Hepatic stellate cell (primary cell): ENCODE results near the gene ANKRD34B.

Experiments used
- DNase-seq: peaks from one replicate; pipeline ENCODE4 v3.0.0; 2011; ENCODE audit warnings: low spot score

ANKRD34B gene

DNA sequence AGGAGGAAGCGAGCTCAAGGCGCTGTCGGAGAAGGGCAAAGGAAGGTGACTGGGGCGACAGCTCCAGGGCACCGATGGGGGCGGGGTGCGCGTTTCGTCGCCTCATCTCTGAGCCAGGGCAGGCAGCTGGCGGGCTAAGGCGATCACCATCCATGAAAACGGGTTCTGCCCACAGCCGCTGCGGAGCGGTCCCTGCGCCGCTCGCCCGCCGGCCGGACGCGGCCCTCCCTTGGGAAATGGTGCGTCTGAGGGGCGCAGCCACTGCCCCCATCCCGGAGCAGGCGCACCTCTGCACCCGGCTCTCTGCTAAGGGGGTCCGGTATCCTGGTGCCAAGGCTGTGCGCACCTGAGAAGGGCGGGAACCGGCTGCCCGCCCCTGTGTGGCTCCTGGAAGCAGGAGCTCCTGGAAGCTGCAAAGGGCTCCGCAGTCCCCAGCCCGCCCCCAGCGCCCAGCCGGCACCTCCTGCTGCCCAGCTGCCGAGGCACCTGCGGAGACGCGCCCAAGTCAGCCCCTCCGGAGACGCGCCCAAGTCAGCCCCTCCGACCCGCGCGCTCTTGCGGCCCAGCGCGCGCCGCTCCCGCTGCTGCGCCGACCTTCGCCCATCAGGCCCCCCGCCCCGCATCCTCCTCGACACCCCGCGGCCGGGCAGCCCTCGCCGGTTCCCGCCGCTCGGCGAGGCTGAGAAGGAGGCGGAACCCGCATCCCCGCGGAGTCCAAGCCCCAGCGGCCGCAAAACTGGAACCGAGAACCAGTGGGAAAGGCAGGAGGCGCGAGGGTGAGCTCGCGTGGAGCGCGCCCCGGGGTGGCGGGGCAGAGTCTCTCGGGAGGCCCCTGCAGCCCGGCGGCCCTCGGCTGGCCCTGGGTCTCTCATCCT is 757 bp downstream of the ANKRD34B start:
- no peak for DNase-seq

DNA sequence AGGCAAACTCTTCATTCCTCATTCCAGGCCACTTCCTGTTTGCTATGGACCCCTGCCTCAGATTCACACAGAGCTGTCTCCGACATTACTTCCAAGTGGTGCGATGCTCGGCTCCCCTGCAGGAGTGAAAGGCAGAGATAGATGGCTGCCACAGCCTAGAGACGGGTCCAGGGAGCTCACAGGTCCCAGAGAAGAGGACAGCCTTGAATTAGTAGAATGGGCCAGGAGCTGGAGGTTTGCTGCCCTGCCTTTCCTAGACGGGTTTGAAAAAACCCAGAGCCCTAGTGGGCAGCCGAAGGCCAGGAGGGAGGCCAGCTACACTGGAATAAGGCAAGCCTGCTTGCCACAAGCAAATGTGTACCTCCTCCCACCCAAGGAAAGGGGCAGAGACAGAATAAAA is 1.8 kb downstream of the ANKRD34B start:
- DNase-seq = no peak

DNA sequence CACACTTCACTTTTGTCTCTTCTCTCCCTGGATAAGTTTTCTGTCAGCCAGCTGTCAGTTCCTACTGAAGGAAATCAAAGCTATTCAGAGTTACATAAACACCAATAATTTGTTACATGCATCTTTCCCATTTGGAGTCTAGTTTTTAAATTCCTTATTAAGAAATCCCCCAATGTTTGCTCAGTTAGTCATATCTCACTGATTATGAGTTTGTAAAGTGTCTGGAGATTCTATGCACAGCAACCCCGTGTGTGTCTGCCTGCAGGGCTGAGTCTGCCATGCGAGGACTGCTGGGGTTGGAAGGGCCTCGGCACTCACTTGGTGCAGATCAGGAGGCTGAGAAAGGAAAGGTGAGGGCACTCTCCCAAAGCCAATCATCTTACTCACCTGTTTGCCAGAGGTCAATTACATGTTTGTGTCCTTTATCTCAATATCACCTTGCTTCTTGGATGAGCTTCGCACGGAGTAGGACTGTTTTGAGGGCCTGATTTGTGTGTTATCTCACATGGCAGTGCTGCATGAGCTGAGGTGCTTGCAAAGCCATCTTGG is 3.3 kb downstream of the ANKRD34B start:
- DNase-seq = no peak

DNA sequence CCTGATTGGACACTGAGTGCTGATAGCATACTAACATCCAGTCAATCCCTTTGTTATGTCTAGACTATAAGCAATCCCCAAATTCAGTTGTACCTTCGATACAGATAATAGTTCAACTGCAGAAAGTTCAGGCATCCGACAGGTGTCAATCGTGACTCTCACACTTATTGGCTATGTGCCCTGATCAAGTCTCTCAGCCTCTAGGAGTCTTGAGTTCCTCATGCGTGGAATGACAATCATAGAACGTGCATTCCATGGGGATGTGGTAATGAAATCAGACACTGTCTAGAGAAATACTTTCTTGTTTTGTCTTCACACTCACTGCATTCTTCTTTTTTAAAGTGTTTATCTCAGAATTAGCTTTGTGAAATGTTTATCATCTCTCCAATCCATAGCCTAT is 4.8 kb downstream of the ANKRD34B start:
- DNase-seq = no peak

DNA sequence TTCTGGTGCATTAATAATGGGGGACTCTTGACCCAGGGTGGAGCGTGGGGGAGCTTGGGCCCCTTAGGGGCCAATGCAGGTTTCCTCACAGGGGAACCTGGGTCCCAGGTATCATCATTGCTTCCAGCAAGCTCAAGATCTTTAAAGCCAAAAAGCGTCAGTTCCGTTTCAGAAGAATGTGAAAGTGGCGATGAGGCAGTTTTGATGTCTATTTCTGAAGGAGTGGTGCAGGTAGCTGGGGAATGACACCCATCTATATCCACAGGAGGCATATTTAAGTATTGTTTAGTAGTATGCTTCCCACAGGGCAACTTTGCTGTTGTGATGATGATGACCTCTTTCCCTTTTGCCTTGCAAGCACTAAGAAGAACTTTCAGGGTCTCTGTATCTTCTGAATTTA is 10.8 kb downstream of the ANKRD34B start:
- DNase-seq = no peak

DNA sequence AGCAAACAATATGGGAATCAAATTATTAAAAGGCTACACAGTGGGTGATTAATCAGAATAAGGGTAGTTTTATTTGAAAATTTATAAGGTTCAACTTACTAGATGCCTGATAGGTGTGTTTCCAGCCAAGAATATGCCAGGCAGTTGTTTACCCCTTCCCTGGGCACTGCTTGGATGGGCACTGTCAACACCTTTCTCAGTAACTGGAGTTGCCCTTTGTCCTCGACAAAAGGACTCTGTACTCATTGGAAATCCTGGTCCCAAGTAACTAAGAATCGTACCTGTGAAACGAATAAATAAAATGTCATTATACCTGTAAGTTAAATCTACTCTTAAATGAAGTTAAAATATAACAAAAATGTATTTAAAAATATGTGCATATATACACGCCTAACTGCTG is 15.0 kb downstream of the ANKRD34B start:
- no peak for DNase-seq

DNA sequence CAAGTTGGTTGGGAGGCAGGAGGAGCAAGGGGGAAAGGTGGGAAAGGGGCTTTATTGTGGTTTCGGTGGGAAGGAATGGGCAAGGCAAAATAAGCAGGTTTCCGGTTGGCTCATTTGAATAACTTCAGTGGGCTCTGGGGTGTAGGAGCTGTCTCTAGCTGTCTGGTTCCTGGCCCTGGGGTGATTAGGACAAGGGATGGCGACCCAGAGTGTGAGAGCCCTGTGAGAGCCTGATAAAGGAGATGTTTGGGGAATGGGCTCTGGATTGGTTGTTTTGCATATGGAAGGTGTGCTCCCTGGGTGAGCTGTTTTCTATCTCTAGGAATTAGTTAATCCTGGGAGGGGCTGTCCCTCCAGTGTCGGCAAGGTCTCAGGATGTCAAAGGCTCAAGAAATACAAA is 15.4 kb downstream of the ANKRD34B start:
- no peak for DNase-seq

DNA sequence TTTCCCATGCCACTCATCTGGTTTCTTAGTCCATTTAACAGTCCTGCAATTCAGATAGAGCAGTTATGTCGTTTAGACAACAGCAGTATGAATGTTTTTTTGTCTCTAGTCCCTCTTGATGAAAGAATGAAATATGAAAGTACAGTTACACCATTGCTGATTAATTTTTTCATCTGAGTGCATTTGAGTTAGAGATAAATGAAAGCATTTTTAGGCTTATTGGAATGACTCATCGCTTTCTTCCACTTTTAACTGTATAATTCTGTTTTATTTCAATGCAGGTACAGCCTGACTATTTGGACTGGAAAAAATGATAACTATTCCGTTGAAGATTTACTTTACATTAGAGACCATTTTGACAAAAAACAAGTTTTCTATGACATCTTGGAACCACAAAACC is 28.7 kb downstream of the ANKRD34B start:
- no peak for DNase-seq

DNA sequence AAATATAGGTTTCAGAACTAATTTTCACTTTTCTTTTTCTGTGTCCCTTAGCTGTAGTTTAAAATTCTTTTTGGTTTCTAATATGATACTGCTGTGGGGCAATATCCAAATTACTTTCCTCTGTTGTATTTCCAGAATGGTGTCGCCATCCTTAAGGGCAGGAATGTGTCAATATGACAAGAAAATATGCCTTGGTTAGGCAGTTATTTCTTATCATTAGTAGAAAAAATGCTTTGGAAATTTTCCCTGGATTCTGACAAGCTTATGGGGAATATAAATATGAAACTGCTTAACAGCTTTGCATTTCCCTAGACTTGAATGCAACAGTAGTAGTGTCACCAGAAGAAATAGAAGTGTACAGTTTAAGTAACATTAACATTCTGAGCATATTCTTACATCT is 29.4 kb downstream of the ANKRD34B start:
- no peak for DNase-seq

DNA sequence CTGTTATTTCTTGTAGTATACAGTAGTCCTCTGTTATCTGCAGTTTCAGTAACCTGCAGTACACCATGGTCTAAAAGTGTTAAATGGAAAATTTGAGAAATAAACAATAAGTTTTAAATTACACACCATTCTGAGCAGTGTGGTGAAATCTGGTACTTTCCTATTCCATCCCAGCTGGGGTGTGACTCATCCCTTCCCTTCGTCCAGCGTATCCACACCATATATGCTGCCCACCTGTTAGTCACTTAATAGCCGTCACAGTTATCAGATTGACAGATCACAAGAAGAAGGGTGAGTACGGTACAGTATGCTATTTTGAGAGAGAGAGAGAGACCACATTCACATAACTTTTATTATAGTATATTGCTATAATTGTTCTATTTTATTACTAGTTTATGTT is 53.3 kb downstream of the ANKRD34B start:
- DNase-seq = no peak

DNA sequence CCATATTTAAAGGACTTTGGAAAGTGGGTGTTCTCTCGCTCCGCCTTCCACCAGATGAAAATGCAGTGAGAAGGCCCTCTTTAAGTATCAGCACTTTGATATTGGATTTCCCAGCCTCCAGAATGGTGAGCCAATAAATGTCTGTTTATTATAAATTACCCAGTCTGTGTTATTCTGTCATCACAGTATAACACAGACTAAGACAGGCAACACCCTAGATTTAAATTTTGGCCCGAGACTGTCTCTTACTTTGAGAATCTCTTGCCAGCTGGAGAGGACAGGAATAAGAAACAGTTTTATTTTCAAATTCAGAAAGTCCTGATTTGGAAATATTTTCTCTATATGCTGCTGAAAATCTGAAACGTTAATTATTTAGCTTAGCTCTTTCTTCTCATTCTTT is 60.7 kb downstream of the ANKRD34B start:
- no peak for DNase-seq

DNA sequence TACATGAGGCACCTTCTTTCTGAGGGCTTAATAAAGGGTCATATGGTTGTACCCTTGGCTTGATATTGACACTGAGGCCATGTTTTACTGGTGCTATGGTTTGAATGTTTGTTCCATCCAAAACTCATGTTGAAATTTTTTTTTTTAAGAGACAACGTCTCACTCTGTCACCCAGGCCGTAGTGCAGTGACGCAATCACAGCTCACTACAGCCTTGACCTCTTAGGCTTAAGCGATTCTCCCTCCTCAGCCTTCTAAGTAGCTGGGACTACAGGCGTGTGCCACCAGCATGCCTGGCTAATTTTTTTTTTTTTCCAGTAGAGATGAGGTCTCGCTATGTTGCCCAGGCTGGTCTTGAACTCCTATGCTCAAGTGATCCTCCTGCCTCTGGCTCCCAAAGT is 61.2 kb downstream of the ANKRD34B start:
- DNase-seq = no peak

DNA sequence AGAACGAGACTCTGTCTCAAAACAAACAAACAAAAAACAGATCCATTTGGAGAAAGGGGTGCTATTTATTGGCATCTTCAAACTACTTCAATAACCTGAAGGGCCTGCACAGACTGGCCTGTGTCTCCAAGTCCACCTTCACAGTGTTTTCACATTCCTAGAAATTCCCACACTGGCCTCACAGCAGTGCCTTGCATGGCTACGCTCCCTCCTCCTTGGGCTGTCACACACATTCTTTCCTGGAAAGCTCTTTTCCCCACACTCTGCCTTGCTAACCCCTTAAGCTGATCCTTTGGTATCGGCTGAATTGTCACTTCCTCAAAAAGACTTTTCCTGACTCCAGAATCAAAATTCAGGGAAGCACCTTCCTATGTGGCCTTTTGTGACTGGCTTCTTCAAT is 62.4 kb downstream of the ANKRD34B start:
- no peak for DNase-seq
